ENCODE results near the gene EFCAB6. TPM values are rescaled to one million over a fixed set of nuclear protein-coding genes. Genes with fewer than 3 reads are reported as not detected.

EFCAB6 gene
- total and polyA plus RNA-seq, 4 experiments from 2014 or later: 0.15 to 0.91 (median 0.84) TPM; not detected in 1

DNA sequence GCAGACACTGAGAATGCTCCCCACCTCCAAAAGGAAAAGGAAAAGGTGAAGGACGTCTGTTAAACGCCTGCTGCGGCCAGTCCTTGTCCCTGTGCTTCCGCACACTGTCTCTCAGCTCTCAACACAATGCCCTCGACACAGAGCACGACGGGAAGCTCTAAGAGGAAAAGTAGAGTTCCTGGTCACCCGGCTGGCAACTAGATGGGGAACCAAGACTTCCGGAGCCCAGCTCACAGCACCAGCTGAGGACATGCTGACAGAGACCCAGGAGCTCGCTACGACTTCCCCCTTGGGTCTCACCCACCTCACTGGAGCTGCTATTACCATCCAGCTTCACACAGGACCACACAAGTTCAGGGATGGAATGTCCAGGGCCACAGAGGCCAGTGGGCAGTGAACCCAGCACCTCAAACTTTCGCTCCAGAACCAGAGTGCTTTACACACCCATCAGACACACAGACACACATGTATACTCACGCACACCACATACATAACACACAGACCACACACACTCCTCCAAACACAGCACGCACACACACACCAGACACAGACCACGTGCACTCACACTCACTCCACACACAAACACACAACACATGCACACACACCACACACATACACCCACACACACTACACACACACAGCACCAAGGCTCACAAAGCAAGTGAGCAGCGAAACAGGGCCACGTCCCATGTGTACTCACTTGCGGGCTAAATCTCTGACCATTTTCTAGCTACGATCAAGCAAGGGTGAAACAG lies 40.6 kb upstream of the EFCAB6 start:
- H3K9me3 ChIP-seq (ENCODE audit: control insufficient read depth in 1 of 2, low read length in 2 of 2): no peaks in the 10 kb centered on the region
- H3K27ac ChIP-seq (ENCODE audit: low read depth, low read length): no peak overlapping the region
- POLR2A ChIA-PET (ENCODE audit: partially characterized antibody): no interaction called here
- CTCF ChIA-PET (ENCODE audit: partially characterized antibody): no interaction called here
- Mint-ChIP-seq H3K36me3 (peaks cover 0 to 5% of the 10 kb centered on the region in 2 donors), H3K27ac (no peak overlapping the region), H3K9me3 (peaks cover 0 to 22% (median 11%) of the 10 kb centered on the region in 8 donors), H3K4me3 (no peak overlapping the region), H3K4me1 (no peaks in the 10 kb centered on the region), H3K27me3 (peaks cover 19 to 27% of the 10 kb centered on the region in 2 donors)
- H3K4me1 ChIP-seq (ENCODE audit: insufficient read depth, low read length): no peaks in the 10 kb centered on the region
- intact Hi-C loops (cut with micrococcal nuclease): no loop called here
- H3K27me3 ChIP-seq (ENCODE audit: insufficient read depth, low read length): no peaks in the 10 kb centered on the region
- no peak overlapping the region for H3K4me3 ChIP-seq (ENCODE audit: low read length in 2 of 2)
- no peaks in the 10 kb centered on the region for H3K36me3 ChIP-seq (ENCODE audit: insufficient read depth, low read length)
- DNase-seq: no peak

DNA sequence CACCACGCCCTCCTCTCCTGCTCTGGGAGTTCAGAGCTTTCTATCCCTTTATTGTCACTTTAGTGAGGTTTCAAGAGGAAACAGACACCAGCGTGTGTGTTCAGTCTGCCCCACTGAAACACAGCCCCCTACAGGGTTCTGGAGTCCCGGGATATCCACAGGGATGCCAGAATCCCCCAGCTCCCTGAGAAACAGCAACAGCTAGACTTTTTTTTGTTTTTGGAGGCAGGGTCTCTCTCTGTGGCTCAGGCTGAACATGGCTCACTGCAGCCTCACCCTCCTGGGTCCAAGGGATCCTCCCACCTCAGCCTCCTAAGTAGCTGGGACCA lies 39.8 kb upstream of the EFCAB6 start:
- Histone ChIP-seq H3K36me3 (ENCODE audit: insufficient read depth, low read length) (no peaks in the 10 kb centered on the region), H3K4me3 (ENCODE audit: low read length in 2 of 2) (no peak overlapping the region), H3K9me3 (ENCODE audit: control insufficient read depth in 1 of 2, low read length in 2 of 2) (no peaks in the 10 kb centered on the region), H3K27me3 (ENCODE audit: insufficient read depth, low read length) (no peaks in the 10 kb centered on the region), H3K27ac (ENCODE audit: low read depth, low read length) (no peak overlapping the region), H3K4me1 (ENCODE audit: insufficient read depth, low read length) (no peaks in the 10 kb centered on the region)
- POLR2A ChIA-PET (ENCODE audit: partially characterized antibody): no interaction called here
- Mint-ChIP-seq H3K9me3 (peaks cover 0 to 15% (median 8%) of the 10 kb centered on the region in 8 donors), H3K36me3 (peaks cover 0 to 3% of the 10 kb centered on the region in 2 donors), H3K27ac (no peak overlapping the region), H3K27me3 (peaks cover 20 to 23% of the 10 kb centered on the region in 2 donors), H3K4me1 (no peaks in the 10 kb centered on the region), H3K4me3 (no peak overlapping the region)
- CTCF ChIA-PET (ENCODE audit: partially characterized antibody): no interaction called here
- no peak for DNase-seq
- intact Hi-C loops (cut with micrococcal nuclease): no loop called here

DNA sequence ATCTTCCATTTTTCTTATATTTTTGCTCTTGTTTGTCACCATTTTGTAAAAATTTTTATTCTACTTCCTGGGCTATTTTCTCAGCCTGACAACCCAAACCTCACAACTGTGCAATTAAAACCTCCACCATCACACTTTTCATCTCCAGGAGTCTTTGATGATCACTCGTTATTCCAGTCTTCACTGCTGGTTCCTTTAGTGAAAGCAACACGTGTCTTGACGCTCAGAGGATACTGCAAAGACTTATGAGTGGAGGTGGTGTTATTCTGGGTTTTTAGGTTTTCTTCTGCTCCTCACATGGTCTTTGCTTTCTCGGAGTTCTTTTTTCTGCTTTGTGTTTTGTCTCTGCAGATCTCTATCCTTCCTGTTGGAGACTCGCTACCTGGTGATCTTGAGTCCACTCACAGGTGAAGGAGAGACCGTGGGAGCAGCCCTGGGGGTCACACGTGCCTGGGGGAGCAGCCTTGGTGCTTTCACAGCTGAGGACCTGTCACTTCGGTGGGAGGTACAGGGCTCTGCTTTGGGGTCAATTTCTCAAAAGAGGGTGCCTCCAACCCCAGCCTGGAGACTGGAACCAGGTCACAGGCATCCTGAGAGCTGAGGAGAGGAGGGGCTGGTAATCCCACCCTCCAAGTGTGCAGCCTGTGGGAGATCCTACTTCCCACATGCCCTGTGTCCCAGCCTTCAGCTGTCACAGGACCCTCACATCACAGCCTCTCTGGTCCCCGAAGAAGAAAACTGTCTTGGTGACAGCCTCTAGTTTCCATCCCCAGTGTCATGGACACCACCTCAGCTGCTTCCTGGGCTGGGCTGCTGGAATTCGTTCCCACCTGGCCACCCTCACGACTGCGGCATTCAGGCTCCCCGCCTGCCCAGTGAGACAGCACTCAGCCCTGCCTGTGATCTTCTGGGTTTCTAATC lies 39.2 kb upstream of the EFCAB6 start:
- POLR2A ChIA-PET (ENCODE audit: partially characterized antibody): no interaction called here
- Histone ChIP-seq H3K4me3 (ENCODE audit: low read length in 2 of 2) (no peak overlapping the region), H3K36me3 (ENCODE audit: insufficient read depth, low read length) (no peaks in the 10 kb centered on the region), H3K9me3 (ENCODE audit: control insufficient read depth in 1 of 2, low read length in 2 of 2) (no peaks in the 10 kb centered on the region), H3K4me1 (ENCODE audit: insufficient read depth, low read length) (no peaks in the 10 kb centered on the region), H3K27ac (ENCODE audit: low read depth, low read length) (no peak overlapping the region), H3K27me3 (ENCODE audit: insufficient read depth, low read length) (no peaks in the 10 kb centered on the region)
- Mint-ChIP-seq H3K36me3 (no peaks in the 10 kb centered on the region), H3K27ac (no peak overlapping the region), H3K9me3 (peaks cover 0 to 9% (median 2%) of the 10 kb centered on the region in 8 donors), H3K27me3 (peaks cover 18 to 19% of the 10 kb centered on the region in 2 donors), H3K4me3 (no peak overlapping the region), H3K4me1 (no peaks in the 10 kb centered on the region)
- no peak for DNase-seq
- CTCF ChIA-PET (ENCODE audit: partially characterized antibody): no interaction called here
- intact Hi-C loops (cut with micrococcal nuclease): no loop called here

DNA sequence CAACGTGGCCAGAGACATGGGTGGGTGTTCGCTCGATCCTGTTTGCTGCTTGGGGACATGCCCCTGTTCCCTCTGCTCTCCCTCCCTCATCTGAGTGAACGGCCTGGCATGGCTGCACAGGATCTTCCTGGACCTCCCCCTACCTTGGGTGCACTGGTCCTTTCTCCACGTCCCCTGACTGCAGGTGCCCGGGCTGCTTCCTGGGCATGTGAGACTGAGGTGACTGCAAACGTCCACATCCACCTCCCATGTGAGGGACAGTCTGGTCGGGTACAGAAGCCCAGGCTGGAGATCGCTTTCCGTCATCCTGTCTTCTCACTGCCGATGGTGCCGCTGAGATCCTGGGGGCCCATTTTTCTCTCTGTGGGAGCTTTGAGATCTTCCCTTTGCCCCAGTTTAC lies 38.4 kb upstream of the EFCAB6 start:
- DNase-seq: no peak
- POLR2A ChIA-PET (ENCODE audit: partially characterized antibody): no interaction called here
- CTCF ChIA-PET (ENCODE audit: partially characterized antibody): no interaction called here
- Mint-ChIP-seq H3K4me3 (no peak overlapping the region), H3K9me3 (peaks cover 0 to 3% (median 0%) of the 10 kb centered on the region in 8 donors), H3K27ac (no peak overlapping the region), H3K4me1 (no peaks in the 10 kb centered on the region), H3K36me3 (no peaks in the 10 kb centered on the region), H3K27me3 (peaks cover 19% of the 10 kb centered on the region in 2 donors)
- intact Hi-C loops (cut with micrococcal nuclease): no loop called here
- Histone ChIP-seq H3K27ac (ENCODE audit: low read depth, low read length) (no peak overlapping the region), H3K4me3 (ENCODE audit: low read length in 2 of 2) (no peak overlapping the region), H3K9me3 (ENCODE audit: control insufficient read depth in 1 of 2, low read length in 2 of 2) (no peaks in the 10 kb centered on the region), H3K27me3 (ENCODE audit: insufficient read depth, low read length) (no peaks in the 10 kb centered on the region), H3K4me1 (ENCODE audit: insufficient read depth, low read length) (no peaks in the 10 kb centered on the region), H3K36me3 (ENCODE audit: insufficient read depth, low read length) (no peaks in the 10 kb centered on the region)

DNA sequence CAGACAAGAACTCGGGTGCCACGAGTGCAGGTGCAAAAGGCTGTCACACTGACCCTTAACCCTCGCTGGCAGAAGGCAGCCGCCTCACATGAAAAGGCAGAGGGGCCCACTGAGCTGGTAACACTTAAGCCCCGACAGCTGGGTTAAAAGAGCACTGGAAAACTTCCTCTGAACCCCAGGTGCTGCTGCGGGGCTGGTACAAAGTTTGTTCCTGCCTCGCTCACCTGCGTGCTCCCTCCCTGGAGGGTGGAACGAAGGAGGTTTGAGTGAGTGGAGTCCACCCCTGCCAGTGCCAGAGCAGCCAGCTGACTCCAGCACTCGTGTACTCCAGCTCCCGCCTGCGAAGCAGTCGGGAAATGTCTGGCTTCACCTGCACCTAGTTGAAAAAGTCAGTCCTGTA lies 37.6 kb upstream of the EFCAB6 start:
- Histone ChIP-seq H3K36me3 (ENCODE audit: insufficient read depth, low read length) (no peaks in the 10 kb centered on the region), H3K4me1 (ENCODE audit: insufficient read depth, low read length) (no peaks in the 10 kb centered on the region), H3K4me3 (ENCODE audit: low read length in 2 of 2) (no peak overlapping the region), H3K27me3 (ENCODE audit: insufficient read depth, low read length) (no peaks in the 10 kb centered on the region), H3K27ac (ENCODE audit: low read depth, low read length) (no peak overlapping the region), H3K9me3 (ENCODE audit: control insufficient read depth in 1 of 2, low read length in 2 of 2) (no peaks in the 10 kb centered on the region)
- Mint-ChIP-seq H3K4me1 (no peaks in the 10 kb centered on the region), H3K27ac (no peak overlapping the region), H3K27me3 (peaks cover 19% of the 10 kb centered on the region in 2 donors), H3K4me3 (no peak overlapping the region), H3K36me3 (no peaks in the 10 kb centered on the region), H3K9me3 (peaks cover 0 to 3% (median 0%) of the 10 kb centered on the region in 8 donors)
- ChIA-PET CTCF (ENCODE audit: partially characterized antibody) (interaction anchor here (1.3 kb wide), 1 partner anchor 35 kb away, joined by 3 read pairs; no protein-coding TSS in a partner anchor), POLR2A (ENCODE audit: partially characterized antibody) (no interaction called here)
- intact Hi-C loops (cut with micrococcal nuclease): no loop called here
- no peak for DNase-seq

DNA sequence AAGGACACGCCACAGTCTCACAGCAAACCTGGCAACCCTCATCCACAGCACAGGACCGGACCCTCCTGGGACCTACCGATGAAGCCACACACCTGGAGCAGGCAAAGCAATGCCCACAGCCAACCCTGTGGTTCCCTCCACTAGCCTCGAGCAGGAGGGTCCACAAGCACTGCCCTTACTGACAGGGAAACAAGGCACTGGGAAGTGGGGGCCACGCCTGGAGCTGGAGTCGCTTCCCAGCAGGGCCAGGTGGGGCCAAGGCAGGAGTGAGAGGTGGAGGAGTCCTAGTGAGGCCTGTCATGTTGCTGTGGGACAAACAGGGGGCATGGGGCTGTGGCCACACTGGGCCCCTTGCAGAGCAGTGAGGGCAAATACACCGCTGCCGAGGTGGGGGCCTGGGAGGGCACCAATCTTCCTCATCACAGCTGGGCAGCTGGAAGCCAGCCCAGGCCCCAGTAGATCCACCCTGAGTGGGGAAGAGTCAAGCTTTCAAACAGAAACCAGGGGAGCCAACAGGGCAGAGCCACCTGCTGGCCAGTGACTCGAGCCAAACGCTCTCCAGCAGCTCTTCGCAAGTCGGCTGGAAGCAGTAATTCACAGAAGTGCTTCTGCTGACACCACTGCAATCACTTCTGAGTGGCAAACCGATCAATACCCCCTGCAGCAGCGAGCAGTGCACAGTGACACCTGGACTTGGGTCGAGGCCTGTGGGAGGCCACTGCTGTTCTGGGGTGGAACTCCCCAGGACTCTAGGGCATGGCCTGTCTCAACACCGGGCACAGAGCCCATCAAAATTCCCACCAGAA lies 36.5 kb upstream of the EFCAB6 start:
- no peak overlapping the region for H3K27ac Mint-ChIP-seq
- H3K27me3 Mint-ChIP-seq: peaks cover 19% of the 10 kb centered on the region in 2 donors
- ChIA-PET POLR2A (ENCODE audit: partially characterized antibody) (no interaction called here), CTCF (ENCODE audit: partially characterized antibody) (interaction anchor here (1.3 kb wide), 1 partner anchor 36 kb away, joined by 3 read pairs; no protein-coding TSS in a partner anchor)
- no peaks in the 10 kb centered on the region for H3K9me3 ChIP-seq (ENCODE audit: control insufficient read depth in 1 of 2, low read length in 2 of 2)
- H3K36me3 Mint-ChIP-seq: no peaks in the 10 kb centered on the region
- no peak for DNase-seq
- no peaks in the 10 kb centered on the region for H3K36me3 ChIP-seq (ENCODE audit: insufficient read depth, low read length)
- H3K9me3 Mint-ChIP-seq: peaks cover 0 to 3% (median 0%) of the 10 kb centered on the region in 8 donors
- no peaks in the 10 kb centered on the region for H3K27me3 ChIP-seq (ENCODE audit: insufficient read depth, low read length)
- H3K4me1 ChIP-seq (ENCODE audit: insufficient read depth, low read length): no peaks in the 10 kb centered on the region
- H3K4me1 Mint-ChIP-seq: no peaks in the 10 kb centered on the region
- H3K27ac ChIP-seq (ENCODE audit: low read depth, low read length): no peak overlapping the region
- no peak overlapping the region for H3K4me3 Mint-ChIP-seq
- no peak overlapping the region for H3K4me3 ChIP-seq (ENCODE audit: low read length in 2 of 2)
- intact Hi-C loops (cut with micrococcal nuclease): no loop called here

All from CD4-positive, alpha-beta memory T cell (primary cell).